ENCODE measurements around the gene ITM2C.

Gene ITM2C

GRCh38 chr2:230924092-230924469 is 59.3 kb downstream of the ITM2C start:
- Histone ChIP-seq H2AK5ac (ENCODE audit: low read length, severe bottlenecking) (no peak overlapping the region), H3K23ac (ENCODE audit: low read length in 2 of 2) (no peak overlapping the region), H2BK12ac (ENCODE audit: low read length in 2 of 2) (no peak overlapping the region), H3K27me3 (ENCODE audit: control insufficient read depth in 1 of 2, insufficient read depth in 1 of 2, low read length in 2 of 2) (peaks cover 40 to 47% of the 10 kb centered on the region in 2 experiments), H3K4me1 (ENCODE audit: control insufficient read depth, insufficient read depth, low read depth, low read length) (no peaks in the 10 kb centered on the region), H3K4me3 (ENCODE audit: insufficient read depth in 1 of 2, low read depth in 1 of 2, low read length in 2 of 2) (no peak overlapping the region), H3K79me1 (replicated peaks; ENCODE audit: low read length, poor library complexity, severe bottlenecking) (no peaks in the 10 kb centered on the region), H3K9ac (ENCODE audit: low read length) (no peak overlapping the region), H2BK15ac (ENCODE audit: low read depth, poor library complexity, severe bottlenecking) (no peak overlapping the region), H3K18ac (ENCODE audit: low read depth in 1 of 2, low read length in 2 of 2) (no peak overlapping the region), H2AFZ (ENCODE audit: low read depth, low read length) (no peak overlapping the region), H4K8ac (ENCODE audit: low read length) (no peak overlapping the region), H3K27ac (ENCODE audit: low read length, poor library complexity, severe bottlenecking) (no peak overlapping the region), H3K4ac (ENCODE audit: low read depth in 1 of 2, low read length in 2 of 2) (no peak overlapping the region), H2BK120ac (ENCODE audit: low read depth, low read length) (no peak overlapping the region), H3K14ac (ENCODE audit: low read length in 2 of 2) (no peak overlapping the region), H3K9me3 (ENCODE audit: control insufficient read depth, low read length) (no peaks in the 10 kb centered on the region), H2BK5ac (ENCODE audit: low read depth, low read length, poor library complexity, severe bottlenecking) (no peak overlapping the region), H3K4me2 (ENCODE audit: low read length, poor library complexity, severe bottlenecking) (no peak overlapping the region), H4K91ac (ENCODE audit: low read length) (no peak overlapping the region), H3K36me3 (ENCODE audit: control insufficient read depth in 1 of 2, insufficient read depth in 2 of 2, low read depth in 1 of 2, low read length in 2 of 2) (no peaks in the 10 kb centered on the region)
- 90% methylated on average over 6 of the region's 6 CpGs for WGBS
- DNase-seq = no peak

GRCh38 chr2:230924470-230925341 is 60.0 kb downstream of the ITM2C start, which contains the start of gene GPR55:
GPR55 (minus strand) TSS chr2:230925242; CDS start chr2:230910962, 14,280 bp downstream.
- Histone ChIP-seq H3K4me2 (ENCODE audit: low read length, poor library complexity, severe bottlenecking) (no peak within 1 kb of the TSS), H4K91ac (ENCODE audit: low read length) (no peak within 1 kb of the TSS), H3K4me1 (ENCODE audit: control insufficient read depth, insufficient read depth, low read depth, low read length) (no peaks in the 10 kb centered on the region), H3K18ac (ENCODE audit: low read depth in 1 of 2, low read length in 2 of 2) (no peak within 1 kb of the TSS), H3K23ac (ENCODE audit: low read length in 2 of 2) (no peak within 1 kb of the TSS), H2BK15ac (ENCODE audit: low read depth, poor library complexity, severe bottlenecking) (no peak within 1 kb of the TSS), H2BK12ac (ENCODE audit: low read length in 2 of 2) (no peak within 1 kb of the TSS), H4K8ac (ENCODE audit: low read length) (no peak within 1 kb of the TSS), H3K27ac (ENCODE audit: low read length, poor library complexity, severe bottlenecking) (no peak within 1 kb of the TSS), H3K9me3 (ENCODE audit: control insufficient read depth, low read length) (no peaks in the 10 kb centered on the region), H3K14ac (ENCODE audit: low read length in 2 of 2) (no peak within 1 kb of the TSS), H2AK5ac (ENCODE audit: low read length, severe bottlenecking) (no peak within 1 kb of the TSS), H3K27me3 (ENCODE audit: control insufficient read depth in 1 of 2, insufficient read depth in 1 of 2, low read length in 2 of 2) (peaks cover 46 to 50% of the 10 kb centered on the region in 2 experiments), H3K4me3 (ENCODE audit: insufficient read depth in 1 of 2, low read depth in 1 of 2, low read length in 2 of 2) (peak within 1 kb of the TSS in 1 of 2 experiments; percentile 33), H2BK5ac (ENCODE audit: low read depth, low read length, poor library complexity, severe bottlenecking) (no peak within 1 kb of the TSS), H3K9ac (ENCODE audit: low read length) (no peak within 1 kb of the TSS), H3K36me3 (ENCODE audit: control insufficient read depth in 1 of 2, insufficient read depth in 2 of 2, low read depth in 1 of 2, low read length in 2 of 2) (no peaks in the 10 kb centered on the region), H3K79me1 (replicated peaks; ENCODE audit: low read length, poor library complexity, severe bottlenecking) (no peaks in the 10 kb centered on the region), H2BK120ac (ENCODE audit: low read depth, low read length) (no peak within 1 kb of the TSS), H3K4ac (ENCODE audit: low read depth in 1 of 2, low read length in 2 of 2) (no peak within 1 kb of the TSS), H2AFZ (ENCODE audit: low read depth, low read length) (no peak within 1 kb of the TSS)
- 81% methylated on average over 26 of the region's 26 CpGs for WGBS
- no peak for DNase-seq

- WGBS = 85% methylated on average over 9 of the region's 9 CpGs
- no peak overlapping the region for H3K9ac ChIP-seq (ENCODE audit: low read length)
- DNase-seq = no peak
These were observed 60.7 kb downstream of the ITM2C start for GRCh38 chr2:230925443-230925878.

GRCh38 chr2:230925879-230926765 is 61.4 kb downstream of the ITM2C start:
- no peak overlapping the region for H3K4me2 ChIP-seq (ENCODE audit: low read length, poor library complexity, severe bottlenecking)
- H3K9me3 ChIP-seq (ENCODE audit: control insufficient read depth, low read length) = no peaks in the 10 kb centered on the region
- H2BK15ac ChIP-seq (ENCODE audit: low read depth, poor library complexity, severe bottlenecking) = no peak overlapping the region
- H3K36me3 ChIP-seq (ENCODE audit: control insufficient read depth in 1 of 2, insufficient read depth in 2 of 2, low read depth in 1 of 2, low read length in 2 of 2) = no peaks in the 10 kb centered on the region
- H3K4ac ChIP-seq (ENCODE audit: low read depth in 1 of 2, low read length in 2 of 2) = no peak overlapping the region
- no peak overlapping the region for H2BK12ac ChIP-seq (ENCODE audit: low read length in 2 of 2)
- 89% methylated on average over 11 of the region's 11 CpGs for WGBS
- H3K27me3 ChIP-seq (ENCODE audit: control insufficient read depth in 1 of 2, insufficient read depth in 1 of 2, low read length in 2 of 2) = peaks cover 50 to 52% of the 10 kb centered on the region in 2 experiments
- no peak overlapping the region for H3K23ac ChIP-seq (ENCODE audit: low read length in 2 of 2)
- H3K4me1 ChIP-seq (ENCODE audit: control insufficient read depth, insufficient read depth, low read depth, low read length) = no peaks in the 10 kb centered on the region
- H4K91ac ChIP-seq (ENCODE audit: low read length) = no peak overlapping the region
- H3K27ac ChIP-seq (ENCODE audit: low read length, poor library complexity, severe bottlenecking) = no peak overlapping the region
- H4K8ac ChIP-seq (ENCODE audit: low read length) = no peak overlapping the region
- no peak overlapping the region for H3K4me3 ChIP-seq (ENCODE audit: insufficient read depth in 1 of 2, low read depth in 1 of 2, low read length in 2 of 2)
- H3K9ac ChIP-seq (ENCODE audit: low read length) = no peak overlapping the region
- no peak for DNase-seq
- H3K18ac ChIP-seq (ENCODE audit: low read depth in 1 of 2, low read length in 2 of 2) = no peak overlapping the region
- H2BK120ac ChIP-seq (ENCODE audit: low read depth, low read length) = no peak overlapping the region
- no peak overlapping the region for H2AK5ac ChIP-seq (ENCODE audit: low read length, severe bottlenecking)
- H3K14ac ChIP-seq (ENCODE audit: low read length in 2 of 2) = no peak overlapping the region
- no peaks in the 10 kb centered on the region for H3K79me1 ChIP-seq (replicated peaks; ENCODE audit: low read length, poor library complexity, severe bottlenecking)
- H2AFZ ChIP-seq (ENCODE audit: low read depth, low read length) = no peak overlapping the region
- no peak overlapping the region for H2BK5ac ChIP-seq (ENCODE audit: low read depth, low read length, poor library complexity, severe bottlenecking)

More at GRCh38 chr2:230925443-230925878, 60.7 kb downstream of the ITM2C start:
- no peaks in the 10 kb centered on the region for H3K36me3 ChIP-seq (ENCODE audit: control insufficient read depth in 1 of 2, insufficient read depth in 2 of 2, low read depth in 1 of 2, low read length in 2 of 2)
- H3K79me1 ChIP-seq (replicated peaks; ENCODE audit: low read length, poor library complexity, severe bottlenecking) = no peaks in the 10 kb centered on the region
- H3K9me3 ChIP-seq (ENCODE audit: control insufficient read depth, low read length) = no peaks in the 10 kb centered on the region
- no peaks in the 10 kb centered on the region for H3K4me1 ChIP-seq (ENCODE audit: control insufficient read depth, insufficient read depth, low read depth, low read length)
- no peak overlapping the region for H3K27ac ChIP-seq (ENCODE audit: low read length, poor library complexity, severe bottlenecking)
- H2AK5ac ChIP-seq (ENCODE audit: low read length, severe bottlenecking) = no peak overlapping the region
- H3K18ac ChIP-seq (ENCODE audit: low read depth in 1 of 2, low read length in 2 of 2) = no peak overlapping the region
- H2AFZ ChIP-seq (ENCODE audit: low read depth, low read length) = no peak overlapping the region
- H4K91ac ChIP-seq (ENCODE audit: low read length) = no peak overlapping the region
- H3K4me3 ChIP-seq (ENCODE audit: insufficient read depth in 1 of 2, low read depth in 1 of 2, low read length in 2 of 2) = no peak overlapping the region
- H2BK5ac ChIP-seq (ENCODE audit: low read depth, low read length, poor library complexity, severe bottlenecking) = no peak overlapping the region
- H3K4me2 ChIP-seq (ENCODE audit: low read length, poor library complexity, severe bottlenecking) = no peak overlapping the region
- no peak overlapping the region for H3K4ac ChIP-seq (ENCODE audit: low read depth in 1 of 2, low read length in 2 of 2)
- no peak overlapping the region for H3K14ac ChIP-seq (ENCODE audit: low read length in 2 of 2)
- H2BK12ac ChIP-seq (ENCODE audit: low read length in 2 of 2) = no peak overlapping the region
- peaks cover 50 to 54% of the 10 kb centered on the region in 2 experiments for H3K27me3 ChIP-seq (ENCODE audit: control insufficient read depth in 1 of 2, insufficient read depth in 1 of 2, low read length in 2 of 2)
- H4K8ac ChIP-seq (ENCODE audit: low read length) = no peak overlapping the region
- no peak overlapping the region for H2BK15ac ChIP-seq (ENCODE audit: low read depth, poor library complexity, severe bottlenecking)
- no peak overlapping the region for H2BK120ac ChIP-seq (ENCODE audit: low read depth, low read length)
- H3K23ac ChIP-seq (ENCODE audit: low read length in 2 of 2) = no peak overlapping the region

All from mesenchymal stem cell (in vitro differentiated cells and primary cell).